GM12878 (cell line): ENCODE measurements around the gene RASSF4. TPM values are rescaled to one million over a fixed set of nuclear protein-coding genes. Genes with fewer than 3 reads are reported as not detected.

Source experiments
- ATAC-seq: fragments of 200-7000 bp; cut with Tn5 transposase; 3 replicates; pipeline ENCODE4 v1.9.1; 2020; ENCODE audit warnings: mild to moderate bottlenecking, moderate library complexity
- BruUV-seq: library from RNA; stranded (reverse); fragments of 400-500 nt; replicated peaks from 2 replicates; lab custom pipeline; 2021; lab: Mats Ljungman, UMichigan
- CTCF ChIA-PET: fragments of 300-600 bp; sonication (Branson Sonifier 250); formaldehyde crosslinking; extraction: SDS; loops from one replicate; lab custom pipeline; 2021; ENCODE audit warnings: inconsistent platforms; lab: Yijun Ruan, JAX
- POLR2A ChIA-PET: fragments of 350-600 bp; formaldehyde crosslinking; extraction: SDS; loops from one replicate; lab custom pipeline; 2021; ENCODE audit warnings: inconsistent platforms; lab: Charles Lee
- RAD21 ChIA-PET: fragments of 300-600 bp; sonication (Branson Sonifier 250); formaldehyde crosslinking; loops from one replicate; lab custom pipeline; 2023; ENCODE audit warnings: antibody characterized with exemption; ENCODE audit not compliant: unreplicated experiment; lab: Charles Lee
- SMC1A ChIA-PET: fragments of 300-600 bp; sonication (Branson Sonifier 250); formaldehyde crosslinking; loops from one replicate; lab custom pipeline; 2023; ENCODE audit not compliant: unreplicated experiment, uncharacterized antibody; lab: Charles Lee
- DNase-seq: peaks from one replicate; pipeline ENCODE4 v3.0.0-alpha.2; 2011; ENCODE audit warnings: low read depth, low spot score
- FAIRE-seq: peaks from 3 replicates; lab custom pipeline; 2011; peaks lifted over from hg19 to GRCh38; lab: Jason Lieb, UNC
- H2AFZ ChIP-seq: 2 replicates; pipeline ENCODE4 v1.6.0; 2011; ENCODE audit warnings: low read depth, low read length, control low read depth; ENCODE audit not compliant: control insufficient read depth
- H3K27ac ChIP-seq: 2 replicates; pipeline ENCODE4 v1.5.1; 2011; ENCODE audit warnings: control low read depth; ENCODE audit not compliant: control insufficient read depth, insufficient read depth
- H3K27me3 ChIP-seq, 2 experiments: replicated peaks in 1 of 2; 2 replicates each; pipeline versions ENCODE4 v1.6.0 to v1.6.1; 2011; ENCODE audit warnings: low read length in 1 of 2; ENCODE audit not compliant: control insufficient read depth in 2 of 2, insufficient read depth in 2 of 2
- H3K36me3 ChIP-seq, 2 experiments: 2 replicates each; pipeline ENCODE4 v1.5.1; 2011; ENCODE audit warnings: low read length in 1 of 2; ENCODE audit not compliant: control insufficient read depth in 2 of 2, insufficient read depth in 2 of 2
- H3K4me1 ChIP-seq: 2 replicates; pipeline ENCODE4 v1.6.1; 2011; ENCODE audit warnings: mild to moderate bottlenecking, low read length, moderate library complexity, mixed read lengths; ENCODE audit not compliant: control insufficient read depth, insufficient read depth
- H3K4me2 ChIP-seq: 2 replicates; pipeline ENCODE4 v1.6.0; 2011; ENCODE audit warnings: control low read depth; ENCODE audit not compliant: control insufficient read depth, insufficient read depth
- H3K4me3 ChIP-seq: fragments of 200-600 bp; sonication (generic); 2 replicates; pipeline ENCODE4 v1.5.1; 2016
- H3K79me2 ChIP-seq: 2 replicates; pipeline ENCODE4 v1.6.0; 2011; ENCODE audit warnings: low read length; ENCODE audit not compliant: control insufficient read depth, insufficient read depth
- H3K9ac ChIP-seq: 2 replicates; pipeline ENCODE4 v1.8.0; 2011; ENCODE audit warnings: low read length, control low read depth, mixed read lengths; ENCODE audit not compliant: control insufficient read depth, insufficient read depth
- H3K9me3 ChIP-seq: replicated peaks from 3 replicates; pipeline ENCODE4 v1.5.1; 2011; ENCODE audit warnings: mild to moderate bottlenecking, low read length; ENCODE audit not compliant: control insufficient read depth, insufficient read depth
- H4K20me1 ChIP-seq: 2 replicates; pipeline ENCODE4 v1.6.0; 2011; ENCODE audit not compliant: control insufficient read depth, insufficient read depth
- BCLAF1 ChIP-seq: fragments of 450-650 bp; IDR thresholded peaks from 2 replicates; pipeline ENCODE4 v1.6.1; 2017; ENCODE audit warnings: antibody characterized with exemption, mild to moderate bottlenecking, moderate library complexity
- CBFB ChIP-seq: IDR thresholded peaks from 2 replicates; pipeline ENCODE4 v1.6.1; 2016; ENCODE audit warnings: antibody characterized with exemption, low read depth
- HDGF ChIP-seq: fragments of 450-650 bp; IDR thresholded peaks from 2 replicates; pipeline ENCODE4 v1.6.1; 2016; ENCODE audit warnings: antibody characterized with exemption
- HSF1 ChIP-seq: fragments of 150-350 bp; IDR thresholded peaks from 2 replicates; pipeline ENCODE4 v1.6.1; 2014; ENCODE audit warnings: mild to moderate bottlenecking, low read depth, low read length
- MAX ChIP-seq: IDR thresholded peaks from 2 replicates; pipeline ENCODE4 v1.6.1; 2012; ENCODE audit warnings: low read depth, low read length, improper control_type of control experiment
- MLLT1 ChIP-seq: fragments of 450-650 bp; IDR thresholded peaks from 2 replicates; pipeline ENCODE4 v1.6.1; 2016; ENCODE audit warnings: mild to moderate bottlenecking
- NFYB ChIP-seq: IDR thresholded peaks from 2 replicates; pipeline ENCODE4 v1.6.1; 2011; ENCODE audit warnings: low read depth, mild to moderate bottlenecking, low read length, improper control_type of control experiment, moderate library complexity; ENCODE audit not compliant: insufficient read depth
- RFX5 ChIP-seq: IDR thresholded peaks from 2 replicates; pipeline ENCODE4 v1.6.1; 2011; ENCODE audit warnings: low read depth, low read length, improper control_type of control experiment
- ZBTB33 ChIP-seq: fragments of 450-650 bp; IDR thresholded peaks from 2 replicates; pipeline ENCODE4 v1.6.1; 2017; ENCODE audit warnings: mild to moderate bottlenecking
- WGBS: methylation state at CpG from one replicate; pipeline ENCODE4 v1.1.6; 2016; ENCODE audit warnings: low lambda C conversion rate; ENCODE audit not compliant: insufficient replicate concordance, insufficient coverage; ENCODE audit errors: missing lambda C conversion rate; 5-methylcytosine and 5-hydroxymethylcytosine counted together
- in situ Hi-C: fragments of 300-500 bp; cut with MboI; formaldehyde crosslinking; loops from 9 replicates; pipeline ENCODE4 v1.14.3; 2018; ENCODE audit warnings: mixed read lengths
- intact Hi-C: fragments of 100-400 bp; cut with micrococcal nuclease; formaldehyde crosslinking; loops from one replicate; pipeline ENCODE4 v1.14.2; 2022; ENCODE audit not compliant: unreplicated experiment
- polyA plus RNA-seq, 11 experiments: library from polyadenylated mRNA; depleted of rRNA in 4 of 11; unstranded in 6 of 11; stranded (reverse) in 5 of 11; fragments of >200 nt; fragmentation: Nextera tagmentation in 4 of 11; fragmentation: Illumina TruSeq in 1 of 11; extraction: Ambion mirVana in 4 of 11; extraction: Trizol in 1 of 11; gene quantifications; 1 replicate in 1 of 11; 2 replicates in 10 of 11; pipeline versions ENCODE4 v1.2.1 to v1.2.3, GENCODE V29; 2011 to 2016; ENCODE audit warnings: inconsistent platforms in 2 of 11, missing spikeins in 2 of 11, low read depth in 1 of 11
- total RNA-seq, 4 experiments: library from RNA; depleted of rRNA in 3 of 4; stranded (reverse); fragments of >200 nt in 3 of 4; fragmentation: Illumina TruSeq in 1 of 4; extraction: Trizol in 1 of 4; gene quantifications; 2 replicates each; pipeline versions ENCODE4 v1.2.1 to v1.2.3, GENCODE V29; 2013 to 2021

Gene RASSF4
- total and polyA plus RNA-seq, 10 of the 15 experiments (the other 5 are each of a cell fraction or from before 2014, with no cell fraction given), result 3.7 to 71.1 (median 16.8) TPM

GRCh38 chr10:44910602-44911001 lies 49.0 kb upstream of the RASSF4 start (continued):
- no peak for TF ChIP-seq CBFB
- no peak for TF ChIP-seq MAX
- no peak for TF ChIP-seq HDGF
- TF ChIP-seq NFYB, result no peak
- no peak for TF ChIP-seq HSF1
- TF ChIP-seq RFX5, result no peak

GRCh38 chr10:44911081-44911540 lies 48.5 kb upstream of the RASSF4 start, which contains the start of gene TMEM72:
Gene TMEM72 (plus strand): TSS chr10:44911337. CDS start chr10:44911513, 176 bp downstream.
- intact Hi-C loops, result no loop called here
- RAD21 ChIA-PET, result interaction anchor here (2.7 kb wide), 1 partner anchor 15 kb away, joined by 9 read pairs; no protein-coding TSS in a partner anchor

More at GRCh38 chr10:44911081-44911540, 48.5 kb upstream of the RASSF4 start, which contains the start of gene TMEM72:
- TF ChIP-seq BCLAF1 (no peak), MLLT1 (peak; percentile 89), ZBTB33 (peak; percentile 47; the same call in 1 of the 2 replicates)
- TF ChIP-seq, all 136 proteins: peak for 2
- 47% methylated on average over 11 of the region's 12 CpGs for WGBS
- ChIA-PET SMC1A (interaction anchor here (1.1 to 1.5 kb wide), 2 partner anchors 14 to 22 kb away, joined by 5 read pairs; no protein-coding TSS in a partner anchor), CTCF (interaction anchor here (1.0 to 2.8 kb wide), 2 partner anchors 14 to 22 kb away, joined by 4 to 8 read pairs; no protein-coding TSS in a partner anchor), POLR2A (no interaction called here)
- Histone ChIP-seq H3K4me2 (no peak within 1 kb of the TSS), H3K4me1 (peaks cover 5% of the 10 kb centered on the region; the same call in 1 of the 2 replicates), H2AFZ (no peak within 1 kb of the TSS), H3K9ac (no peak within 1 kb of the TSS), H3K4me3 (no peak within 1 kb of the TSS), H3K27me3 (peaks cover 0 to 3% of the 10 kb centered on the region in 2 experiments; a peak in 1 of 4 replicates), H3K9me3 (no peaks in the 10 kb centered on the region), H3K79me2 (no peaks in the 10 kb centered on the region), H4K20me1 (no peaks in the 10 kb centered on the region), H3K36me3 (no peaks in the 10 kb centered on the region), H3K27ac (no peak within 1 kb of the TSS)
- in situ Hi-C loops, result no loop called here
- DNase-seq (no peak), ATAC-seq (peak; percentile 22), FAIRE-seq (no peak)
- no TSS peak for BruUV-seq
